ENCODE data around the gene ALG14.

GRCh38 chr1:95040032-95040525 is 32.7 kb downstream of the ALG14 start:
- no peak for TF ChIP-seq POLR2AphosphoS5 (IDR thresholded peaks at IDR 0.05; ENCODE audit: low read depth, low read length)
- TF ChIP-seq TAF1 (IDR thresholded peaks at IDR 0.05; ENCODE audit: borderline replicate concordance, low read depth, low read length) = no peak
